ENCODE data around the gene PHF2.

The PHF2 gene

GRCh38 chr9:93711002-93711401 lies 134.6 kb downstream of the PHF2 start:
- H3K79me2 ChIP-seq (ENCODE audit: control insufficient read depth, insufficient read depth, low read length, poor library complexity) = no peaks in the 10 kb centered on the region
- no peak overlapping the region for H3K4ac ChIP-seq (ENCODE audit: low read depth, low read length)
- no peak overlapping the region for H4K12ac ChIP-seq (ENCODE audit: low read depth, low read length)
- H2BK12ac ChIP-seq (ENCODE audit: low read length) = no peak overlapping the region
- H4K8ac ChIP-seq (ENCODE audit: low read depth, low read length) = no peak overlapping the region
- H3K9me3 ChIP-seq (ENCODE audit: insufficient read depth, low read depth, low read length) = peaks cover 5% of the 10 kb centered on the region
- no peaks in the 10 kb centered on the region for H3K36me3 ChIP-seq (ENCODE audit: control insufficient read depth in 1 of 2, insufficient read depth in 2 of 2, low read length in 2 of 2)
- H2AFZ ChIP-seq (ENCODE audit: insufficient read depth, low read length, poor library complexity) = no peak overlapping the region
- no peak overlapping the region for H3K14ac ChIP-seq (ENCODE audit: low read length)
- H3K4me1 ChIP-seq (ENCODE audit: control insufficient read depth in 1 of 2, insufficient read depth in 2 of 2, low read length in 2 of 2) = no peaks in the 10 kb centered on the region
- H3K4me3 ChIP-seq (ENCODE audit: low read depth, low read length) = peak overlapping the region; percentile 1
- no peak overlapping the region for H2BK5ac ChIP-seq (ENCODE audit: low read depth, low read length, poor library complexity)
- DNase-seq = no peak
- no peaks in the 10 kb centered on the region for H3K27me3 ChIP-seq (ENCODE audit: insufficient read depth, low read length)
- H3K9ac ChIP-seq (ENCODE audit: low read length) = no peak overlapping the region
- no peak overlapping the region for H2BK120ac ChIP-seq (ENCODE audit: insufficient read depth, low read length, poor library complexity)
- H4K91ac ChIP-seq (ENCODE audit: low read depth, low read length) = no peak overlapping the region
- no peaks in the 10 kb centered on the region for H3K79me1 ChIP-seq (ENCODE audit: low read length)
- WGBS (ENCODE audit: extremely low coverage, insufficient coverage, insufficient read length) = no CpG with 5 or more reads among the region's 2 CpGs
- no peak overlapping the region for H3K27ac ChIP-seq (ENCODE audit: low read depth, low read length)
- H2AK5ac ChIP-seq (ENCODE audit: low read length) = no peak overlapping the region
- no peak overlapping the region for H3K23ac ChIP-seq (ENCODE audit: low read length)
- H3K4me2 ChIP-seq (ENCODE audit: low read length) = no peak overlapping the region
- no peak overlapping the region for H3K18ac ChIP-seq (ENCODE audit: low read length)

DNA sequence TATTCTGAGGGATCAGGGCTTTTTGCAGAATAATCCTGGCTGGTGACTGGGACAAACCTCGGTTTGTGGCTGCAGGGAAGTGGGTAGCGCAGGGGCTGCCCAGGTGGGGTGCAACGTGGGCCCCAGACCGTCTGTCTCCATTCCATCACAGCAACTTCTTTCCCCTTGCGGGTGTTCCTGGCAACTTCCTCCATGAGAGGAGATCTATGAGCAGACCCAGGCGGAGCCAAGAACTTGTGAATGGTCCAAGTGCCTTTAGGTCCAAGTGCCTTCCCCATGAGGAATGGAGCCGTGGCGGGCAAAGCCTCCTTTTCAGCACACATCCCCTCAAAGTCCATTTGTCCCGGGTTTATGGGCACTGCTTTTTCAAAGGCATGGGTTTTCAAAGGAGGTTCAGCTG lies 136.5 kb downstream of the PHF2 start:
- H3K79me1 ChIP-seq (ENCODE audit: low read length) = no peaks in the 10 kb centered on the region
- H4K91ac ChIP-seq (ENCODE audit: low read depth, low read length) = no peak overlapping the region
- H2BK5ac ChIP-seq (ENCODE audit: low read depth, low read length, poor library complexity) = no peak overlapping the region
- H3K27ac ChIP-seq (ENCODE audit: low read depth, low read length) = no peak overlapping the region
- no peak overlapping the region for H3K4me3 ChIP-seq (ENCODE audit: low read depth, low read length)
- no peak overlapping the region for H2BK12ac ChIP-seq (ENCODE audit: low read length)
- H3K23ac ChIP-seq (ENCODE audit: low read length) = no peak overlapping the region
- H4K8ac ChIP-seq (ENCODE audit: low read depth, low read length) = no peak overlapping the region
- H3K79me2 ChIP-seq (ENCODE audit: control insufficient read depth, insufficient read depth, low read length, poor library complexity) = no peaks in the 10 kb centered on the region
- peaks cover 4% of the 10 kb centered on the region for H3K9me3 ChIP-seq (ENCODE audit: insufficient read depth, low read depth, low read length)
- no peaks in the 10 kb centered on the region for H3K27me3 ChIP-seq (ENCODE audit: insufficient read depth, low read length)
- H3K4ac ChIP-seq (ENCODE audit: low read depth, low read length) = no peak overlapping the region
- WGBS (ENCODE audit: extremely low coverage, insufficient coverage, insufficient read length) = no CpG with 5 or more reads among the region's 9 CpGs
- no peak overlapping the region for H3K18ac ChIP-seq (ENCODE audit: low read length)
- H2AFZ ChIP-seq (ENCODE audit: insufficient read depth, low read length, poor library complexity) = no peak overlapping the region
- DNase-seq = no peak
- no peaks in the 10 kb centered on the region for H3K4me1 ChIP-seq (ENCODE audit: control insufficient read depth in 1 of 2, insufficient read depth in 2 of 2, low read length in 2 of 2)
- H3K4me2 ChIP-seq (ENCODE audit: low read length) = no peak overlapping the region
- H3K36me3 ChIP-seq (ENCODE audit: control insufficient read depth in 1 of 2, insufficient read depth in 2 of 2, low read length in 2 of 2) = no peaks in the 10 kb centered on the region
- no peak overlapping the region for H3K14ac ChIP-seq (ENCODE audit: low read length)
- no peak overlapping the region for H3K9ac ChIP-seq (ENCODE audit: low read length)
- H4K12ac ChIP-seq (ENCODE audit: low read depth, low read length) = no peak overlapping the region
- H2BK120ac ChIP-seq (ENCODE audit: insufficient read depth, low read length, poor library complexity) = no peak overlapping the region
- no peak overlapping the region for H2AK5ac ChIP-seq (ENCODE audit: low read length)

GRCh38 chr9:93713716-93714115 lies 137.3 kb downstream of the PHF2 start:
- no peak overlapping the region for H2BK5ac ChIP-seq (ENCODE audit: low read depth, low read length, poor library complexity)
- H3K79me1 ChIP-seq (ENCODE audit: low read length) = no peaks in the 10 kb centered on the region
- H3K27me3 ChIP-seq (ENCODE audit: insufficient read depth, low read length) = no peaks in the 10 kb centered on the region
- H3K18ac ChIP-seq (ENCODE audit: low read length) = no peak overlapping the region
- no peak overlapping the region for H3K4me3 ChIP-seq (ENCODE audit: low read depth, low read length)
- no peak overlapping the region for H4K8ac ChIP-seq (ENCODE audit: low read depth, low read length)
- no peak overlapping the region for H3K14ac ChIP-seq (ENCODE audit: low read length)
- H3K4ac ChIP-seq (ENCODE audit: low read depth, low read length) = no peak overlapping the region
- no peak overlapping the region for H3K23ac ChIP-seq (ENCODE audit: low read length)
- no peaks in the 10 kb centered on the region for H3K79me2 ChIP-seq (ENCODE audit: control insufficient read depth, insufficient read depth, low read length, poor library complexity)
- no peak overlapping the region for H2BK120ac ChIP-seq (ENCODE audit: insufficient read depth, low read length, poor library complexity)
- H3K4me1 ChIP-seq (ENCODE audit: control insufficient read depth in 1 of 2, insufficient read depth in 2 of 2, low read length in 2 of 2) = no peaks in the 10 kb centered on the region
- H4K12ac ChIP-seq (ENCODE audit: low read depth, low read length) = no peak overlapping the region
- H4K91ac ChIP-seq (ENCODE audit: low read depth, low read length) = no peak overlapping the region
- no peak overlapping the region for H2AK5ac ChIP-seq (ENCODE audit: low read length)
- H3K9me3 ChIP-seq (ENCODE audit: insufficient read depth, low read depth, low read length) = peaks cover 3% of the 10 kb centered on the region
- DNase-seq = no peak
- no CpG with 5 or more reads among the region's 4 CpGs for WGBS (ENCODE audit: extremely low coverage, insufficient coverage, insufficient read length)
- H3K9ac ChIP-seq (ENCODE audit: low read length) = no peak overlapping the region
- no peak overlapping the region for H3K4me2 ChIP-seq (ENCODE audit: low read length)
- H2AFZ ChIP-seq (ENCODE audit: insufficient read depth, low read length, poor library complexity) = no peak overlapping the region
- no peak overlapping the region for H2BK12ac ChIP-seq (ENCODE audit: low read length)
- H3K36me3 ChIP-seq (ENCODE audit: control insufficient read depth in 1 of 2, insufficient read depth in 2 of 2, low read length in 2 of 2) = no peaks in the 10 kb centered on the region
- H3K27ac ChIP-seq (ENCODE audit: low read depth, low read length) = no peak overlapping the region

- no peak overlapping the region for H3K4me2 ChIP-seq (ENCODE audit: low read length)
- H3K4ac ChIP-seq (ENCODE audit: low read depth, low read length) = no peak overlapping the region
- no peak overlapping the region for H2AK5ac ChIP-seq (ENCODE audit: low read length)
- H4K91ac ChIP-seq (ENCODE audit: low read depth, low read length) = no peak overlapping the region
- no peak overlapping the region for H2AFZ ChIP-seq (ENCODE audit: insufficient read depth, low read length, poor library complexity)
- peaks cover 9% of the 10 kb centered on the region for H3K9me3 ChIP-seq (ENCODE audit: insufficient read depth, low read depth, low read length)
- no peak overlapping the region for H4K12ac ChIP-seq (ENCODE audit: low read depth, low read length)
- no peak overlapping the region for H3K14ac ChIP-seq (ENCODE audit: low read length)
- no peak overlapping the region for H2BK5ac ChIP-seq (ENCODE audit: low read depth, low read length, poor library complexity)
- no CpG with 5 or more reads among the region's 13 CpGs for WGBS (ENCODE audit: extremely low coverage, insufficient coverage, insufficient read length)
- no peak overlapping the region for H3K9ac ChIP-seq (ENCODE audit: low read length)
- H3K79me2 ChIP-seq (ENCODE audit: control insufficient read depth, insufficient read depth, low read length, poor library complexity) = no peaks in the 10 kb centered on the region
- H3K36me3 ChIP-seq (ENCODE audit: control insufficient read depth in 1 of 2, insufficient read depth in 2 of 2, low read length in 2 of 2) = no peaks in the 10 kb centered on the region
- no peak overlapping the region for H4K8ac ChIP-seq (ENCODE audit: low read depth, low read length)
- H3K4me3 ChIP-seq (ENCODE audit: low read depth, low read length) = no peak overlapping the region
- no peak overlapping the region for H2BK120ac ChIP-seq (ENCODE audit: insufficient read depth, low read length, poor library complexity)
- H3K4me1 ChIP-seq (ENCODE audit: control insufficient read depth in 1 of 2, insufficient read depth in 2 of 2, low read length in 2 of 2) = no peaks in the 10 kb centered on the region
- no peak overlapping the region for H3K23ac ChIP-seq (ENCODE audit: low read length)
- H2BK12ac ChIP-seq (ENCODE audit: low read length) = no peak overlapping the region
- no peak for DNase-seq
- no peaks in the 10 kb centered on the region for H3K79me1 ChIP-seq (ENCODE audit: low read length)
- no peak overlapping the region for H3K18ac ChIP-seq (ENCODE audit: low read length)
- H3K27me3 ChIP-seq (ENCODE audit: insufficient read depth, low read length) = no peaks in the 10 kb centered on the region
- H3K27ac ChIP-seq (ENCODE audit: low read depth, low read length) = no peak overlapping the region
Measured at GRCh38 chr9:93721417-93721965, 145.1 kb downstream of the PHF2 start.
